Right lobe of liver (tissue), 6 donors: ENCODE results near the gene CFAP46. TPM values are rescaled to one million over a fixed set of nuclear protein-coding genes. Genes with fewer than 3 reads are reported as not detected.

Source experiments
- ATAC-seq, 4 donors: fragments of 200-7000 bp; cut with Tn5 transposase; one replicate each; pipeline ENCODE4 v1.9.1; 2020; ENCODE audit warnings: mild to moderate bottlenecking in 4 of 4, moderate library complexity in 4 of 4
- DNase-seq, 3 donors: peaks; one replicate each; pipeline ENCODE4 v3.0.0-alpha.2; 2020
- H3K27ac ChIP-seq, 3 donors: fragments of 200-600 bp; one replicate each; pipeline ENCODE4 v1.8.0; 2022
- H3K27me3 ChIP-seq, 2 donors: fragments of 200-600 bp; one replicate each; pipeline ENCODE4 v1.8.0; 2022
- H3K36me3 ChIP-seq, 4 donors: fragments of 200-600 bp; sonication (generic) in 1 of 4; one replicate each; pipeline versions ENCODE4 v1.5.1 to v1.8.0; 2017 to 2022; ENCODE audit warnings: control low read depth in 1 of 4
- H3K4me1 ChIP-seq, 4 donors: fragments of 200-600 bp; sonication (generic) in 1 of 4; one replicate each; pipeline versions ENCODE4 v1.5.1 to v1.8.0; 2017 to 2022; ENCODE audit warnings: control low read depth in 1 of 4
- H3K4me3 ChIP-seq, 3 donors: fragments of 200-600 bp; one replicate each; pipeline ENCODE4 v1.8.0; 2022
- H3K9me3 ChIP-seq, 4 donors: fragments of 200-600 bp; sonication (generic) in 1 of 4; one replicate each; pipeline versions ENCODE4 v1.5.1 to v1.8.0; 2017 to 2022; ENCODE audit warnings: control low read depth in 1 of 4
- POLR2A ChIP-seq: fragments of 450-650 bp; IDR thresholded peaks from one replicate; pipeline ENCODE4 v1.6.1; 2017; ENCODE audit warnings: antibody characterized with exemption, mild to moderate bottlenecking
- WGBS: methylation state at CpG from one replicate; pipeline ENCODE4 v1.1.6; 2018; ENCODE audit warnings: low coverage, low lambda C conversion rate; ENCODE audit not compliant: insufficient coverage; ENCODE audit errors: missing lambda C conversion rate; 5-methylcytosine and 5-hydroxymethylcytosine counted together
- intact Hi-C, 2 donors: fragments of 100-400 bp; cut with DNase I; formaldehyde crosslinking; loops; one replicate each; pipeline versions ENCODE4 v1.11.2 to v1.14.1; 2022
- total RNA-seq, 6 experiments: library from RNA; depleted of rRNA in 2 of 6; stranded (reverse); fragments of >200 nt in 2 of 6; fragmentation: NEBNext Ultra II Directional in 3 of 6; extraction: Animal tissue kit (Norgen Biotek cat#: 25700) in 3 of 6; gene quantifications; one replicate each; pipeline versions ENCODE4 v1.1.0 to v1.2.4, GENCODE V29; 2016 to 2023
- TF ChIP-seq, protein P1 (sequence below), 4 donors: fragments of 200-600 bp in 3 of 4; fragments of 450-650 bp in 1 of 4; IDR thresholded peaks; one replicate each; pipeline versions ENCODE4 v1.5.1 to v1.8.0; 2016 to 2022; ENCODE audit warnings: antibody characterized with exemption in 4 of 4, mild to moderate bottlenecking in 2 of 4
- donor health status: DM: no; HTN: yes; CAD: no.
- donor health status: DM: no; HTN: no; CAD: no.
- donor health status: DM: no; HTN: no; CAD: no.
- donor health status: DM: no; HTN: yes; CAD: no.
- donor health status: DM: no; HTN: yes; CAD: no.

The CFAP46 gene
- total RNA-seq, 6 experiments from 2014 or later = 0.16 to 0.67 (median 0.32) TPM

GRCh38 chr10:132785723-132786475 lies 156.5 kb downstream of the CFAP46 start, which contains the start of gene NKX6-2:
Gene NKX6-2, minus strand, starts transcription at chr10:132786147. Its CDS starts 199 bp downstream, at chr10:132785948.
- intact Hi-C loops = loop anchor here in 1 of 2 donors (10.0 kb wide), 1 partner anchor 121 kb away; no protein-coding TSS in a partner anchor
- TF ChIP-seq POLR2A = no peak
- TF ChIP-seq, protein P1, sequence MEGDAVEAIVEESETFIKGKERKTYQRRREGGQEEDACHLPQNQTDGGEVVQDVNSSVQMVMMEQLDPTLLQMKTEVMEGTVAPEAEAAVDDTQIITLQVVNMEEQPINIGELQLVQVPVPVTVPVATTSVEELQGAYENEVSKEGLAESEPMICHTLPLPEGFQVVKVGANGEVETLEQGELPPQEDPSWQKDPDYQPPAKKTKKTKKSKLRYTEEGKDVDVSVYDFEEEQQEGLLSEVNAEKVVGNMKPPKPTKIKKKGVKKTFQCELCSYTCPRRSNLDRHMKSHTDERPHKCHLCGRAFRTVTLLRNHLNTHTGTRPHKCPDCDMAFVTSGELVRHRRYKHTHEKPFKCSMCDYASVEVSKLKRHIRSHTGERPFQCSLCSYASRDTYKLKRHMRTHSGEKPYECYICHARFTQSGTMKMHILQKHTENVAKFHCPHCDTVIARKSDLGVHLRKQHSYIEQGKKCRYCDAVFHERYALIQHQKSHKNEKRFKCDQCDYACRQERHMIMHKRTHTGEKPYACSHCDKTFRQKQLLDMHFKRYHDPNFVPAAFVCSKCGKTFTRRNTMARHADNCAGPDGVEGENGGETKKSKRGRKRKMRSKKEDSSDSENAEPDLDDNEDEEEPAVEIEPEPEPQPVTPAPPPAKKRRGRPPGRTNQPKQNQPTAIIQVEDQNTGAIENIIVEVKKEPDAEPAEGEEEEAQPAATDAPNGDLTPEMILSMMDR (IDR thresholded peaks at IDR 0.05) = no peak
- H3K4me3 ChIP-seq = no peak within 1 kb of the TSS
- H3K4me1 ChIP-seq = peaks cover 0 to 16% (median 0%) of the 10 kb centered on the region in 4 donors
- peaks cover 0 to 5% (median 1%) of the 10 kb centered on the region in 4 donors for H3K36me3 ChIP-seq
- DNase-seq = no peak
- H3K9me3 ChIP-seq = no peaks in the 10 kb centered on the region
- 4% methylated on average over 9 of the region's 119 CpGs for WGBS
- no peak for ATAC-seq
- H3K27ac ChIP-seq = no peak within 1 kb of the TSS
- H3K27me3 ChIP-seq = peaks cover 0 to 21% of the 10 kb centered on the region in 2 donors

- Histone ChIP-seq H3K4me3 (no peak overlapping the region), H3K9me3 (no peaks in the 10 kb centered on the region), H3K4me1 (peaks cover 0 to 16% (median 0%) of the 10 kb centered on the region in 4 donors), H3K36me3 (peaks cover 0 to 5% (median 1%) of the 10 kb centered on the region in 4 donors), H3K27ac (no peak overlapping the region), H3K27me3 (peaks cover 0 to 21% of the 10 kb centered on the region in 2 donors)
- TF ChIP-seq, protein P1 (IDR thresholded peaks at IDR 0.05) = no peak
- no peak for TF ChIP-seq POLR2A
- no peak for ATAC-seq
- intact Hi-C loops = loop anchor here in 1 of 2 donors (10.0 kb wide), 1 partner anchor 120 kb away; no protein-coding TSS in a partner anchor
- DNase-seq = no peak
- WGBS = 3% methylated on average over 8 of the region's 111 CpGs
Measured at GRCh38 chr10:132784866-132785722, 157.3 kb downstream of the CFAP46 start.

DNA sequence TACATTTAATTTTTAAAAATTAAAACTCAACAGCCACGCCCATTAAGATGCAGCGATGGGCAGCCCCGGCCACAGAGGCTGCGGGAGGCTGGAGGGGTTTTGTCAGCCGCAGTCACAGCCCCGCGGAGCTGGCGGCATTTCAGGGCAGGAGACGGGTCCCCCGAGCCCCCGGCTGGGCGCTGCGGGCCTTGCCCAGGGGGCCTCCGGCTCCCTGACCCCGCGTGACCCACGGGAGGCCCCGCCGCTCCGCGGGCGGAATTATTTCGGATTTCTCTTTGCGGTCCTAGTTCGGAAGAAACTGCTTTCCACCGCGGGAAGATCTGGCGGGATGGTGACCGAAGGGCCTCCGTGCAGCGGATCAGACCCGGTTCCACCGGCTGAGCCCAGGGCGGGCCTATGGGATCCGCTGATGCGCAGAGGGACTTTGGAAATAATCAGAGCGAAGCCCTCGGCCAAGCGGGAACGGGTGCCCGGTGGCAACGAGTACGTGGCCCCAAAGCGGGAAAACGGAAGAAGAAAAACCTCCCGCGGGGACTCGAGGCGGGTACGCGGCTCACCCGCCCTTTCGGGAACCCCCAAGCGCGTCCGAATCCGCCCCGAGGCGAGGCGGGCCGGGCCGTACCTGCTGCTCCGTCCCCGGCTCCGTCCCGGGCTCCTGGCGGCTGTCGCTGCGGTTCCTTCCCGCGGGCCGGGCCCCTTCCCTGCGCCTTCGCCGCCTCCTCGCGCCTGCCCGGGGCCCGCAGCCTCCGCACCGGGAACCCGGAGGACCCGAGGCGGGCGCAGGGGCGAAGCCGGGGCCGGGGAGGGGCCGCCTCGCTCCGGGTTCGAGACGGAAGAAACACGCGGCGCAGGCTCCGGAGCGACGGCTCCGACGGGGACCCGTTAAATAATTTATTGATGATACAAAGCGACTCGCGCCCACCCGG lies 158.2 kb downstream of the CFAP46 start:
- no peak overlapping the region for H3K4me3 ChIP-seq
- H3K9me3 ChIP-seq = no peaks in the 10 kb centered on the region
- peaks cover 0 to 5% (median 1%) of the 10 kb centered on the region in 4 donors for H3K36me3 ChIP-seq
- peaks cover 0 to 21% of the 10 kb centered on the region in 2 donors for H3K27me3 ChIP-seq
- DNase-seq = no peak
- 27% methylated on average over 17 of the region's 106 CpGs for WGBS
- H3K27ac ChIP-seq = no peak overlapping the region
- H3K4me1 ChIP-seq = peaks cover 0 to 16% (median 0%) of the 10 kb centered on the region in 4 donors
- TF ChIP-seq, protein P1 (IDR thresholded peaks at IDR 0.05) = no peak
- TF ChIP-seq POLR2A = no peak
- intact Hi-C loops = loop anchor here in 1 of 2 donors (10.0 kb wide), 1 partner anchor 119 kb away; no protein-coding TSS in a partner anchor
- ATAC-seq = peak in 1 of 4 donors; percentile 12
